A549 (cell line): ENCODE data around the gene TBC1D10A. TPM values are rescaled to one million over a fixed set of nuclear protein-coding genes. Genes with fewer than 3 reads are reported as not detected.

Source experiments
- ATAC-seq, 2 experiments: fragments of 200-7000 bp in 1 of 2; fragments of >200 bp in 1 of 2; cut with Nextera tagmentation in 1 of 2; cut with Tn5 transposase in 1 of 2; 3 replicates each; pipeline versions ENCODE4 v1.8.0 to v1.9.1; 2018 to 2020; ENCODE audit warnings: mild to moderate bottlenecking in 1 of 2, moderate library complexity in 1 of 2
- CTCF ChIA-PET: fragments of 300-600 bp; sonication (Branson Sonifier 250); formaldehyde crosslinking; extraction: SDS; loops from one replicate; lab custom pipeline; 2021; ENCODE audit warnings: antibody characterized with exemption, inconsistent platforms; lab: Yijun Ruan, JAX
- POLR2A ChIA-PET: fragments of 350-600 bp; formaldehyde crosslinking; extraction: SDS; loops from one replicate; lab custom pipeline; 2021; ENCODE audit warnings: antibody characterized with exemption, inconsistent platforms; lab: Yijun Ruan, JAX
- DNase-seq, 2 experiments: peaks; one replicate each; pipeline versions ENCODE4 v3.0.0 to v3.0.0-alpha.2; 2011 to 2016; ENCODE audit warnings: low read depth in 1 of 2, low spot score in 1 of 2
- FAIRE-seq: peaks from 2 replicates; lab custom pipeline; 2011; peaks lifted over from hg19 to GRCh38; lab: Jason Lieb, UNC
- H3K27ac ChIP-seq, 2 experiments: fragments of >200 bp; sonication (Bioruptor Twin); formaldehyde crosslinking; 3 replicates each; pipeline ENCODE4 v1.5.1; 2016 to 2017
- H3K4me1 ChIP-seq: fragments of >200 bp; sonication (Bioruptor Twin); formaldehyde crosslinking; 3 replicates; pipeline ENCODE4 v1.6.1; 2016
- H3K4me2 ChIP-seq: fragments of >200 bp; sonication (Bioruptor Twin); formaldehyde crosslinking; 3 replicates; pipeline ENCODE4 v1.6.1; 2016
- H3K4me3 ChIP-seq: fragments of >200 bp; sonication (Bioruptor Twin); formaldehyde crosslinking; 3 replicates; pipeline ENCODE4 v1.5.1; 2016
- H3K9me3 ChIP-seq: fragments of >200 bp; sonication (Bioruptor Twin); formaldehyde crosslinking; 3 replicates; pipeline ENCODE4 v1.6.1; 2016
- BHLHE40 ChIP-seq: IDR thresholded peaks from 2 replicates; pipeline ENCODE4 v1.6.1; 2012; ENCODE audit warnings: low read depth, low read length, inconsistent platforms
- CBX8 ChIP-seq: fragments of 200-600 bp; sonication (generic); IDR thresholded peaks from 2 replicates; pipeline ENCODE4 v1.6.1; 2016
- CHD4 ChIP-seq: fragments of 200-600 bp; sonication (generic); IDR thresholded peaks from 2 replicates; pipeline ENCODE4 v1.6.1; 2016; ENCODE audit warnings: antibody characterized with exemption, mild to moderate bottlenecking, borderline replicate concordance
- EHF ChIP-seq: fragments of 250-450 bp; sonication (Bioruptor Pico); IDR thresholded peaks from 2 replicates; pipeline ENCODE4 v1.5.0; 2020; ENCODE audit warnings: mild to moderate bottlenecking
- EP300 ChIP-seq, 2 experiments: fragments of >200 bp; sonication (Bioruptor Twin); formaldehyde crosslinking; IDR thresholded peaks; 2 replicates in 1 of 2; 3 replicates in 1 of 2; pipeline ENCODE4 v1.6.1; 2016 to 2017
- FOSL2 ChIP-seq, 2 experiments: fragments of 450-650 bp in 1 of 2; fragments of >200 bp in 1 of 2; sonication (Bioruptor Twin) in 1 of 2; formaldehyde crosslinking; IDR thresholded peaks; 2 replicates each; pipeline versions ENCODE4 v1.5.0 to v1.6.1; 2016 to 2020; ENCODE audit warnings: mild to moderate bottlenecking in 1 of 2, moderate library complexity in 1 of 2
- GATA3 ChIP-seq: IDR thresholded peaks from 2 replicates; pipeline ENCODE4 v1.6.1; 2012; ENCODE audit warnings: borderline replicate concordance
- HOXA7 ChIP-seq: fragments of 250-450 bp; sonication (Bioruptor Pico); IDR thresholded peaks from 2 replicates; pipeline ENCODE4 v1.5.0; 2020; ENCODE audit warnings: mild to moderate bottlenecking, moderate library complexity
- HOXB13 ChIP-seq: fragments of 250-450 bp; sonication (Bioruptor Pico); IDR thresholded peaks from 2 replicates; pipeline ENCODE4 v1.5.0; 2020; ENCODE audit warnings: low read depth, mild to moderate bottlenecking, moderate library complexity
- JUNB ChIP-seq: fragments of >200 bp; sonication (Bioruptor Twin); formaldehyde crosslinking; IDR thresholded peaks from 2 replicates; pipeline ENCODE4 v1.6.1; 2016
- KDM1A ChIP-seq: fragments of 200-600 bp; sonication (generic); IDR thresholded peaks from 2 replicates; pipeline ENCODE4 v1.6.1; 2016; ENCODE audit warnings: low read depth, mild to moderate bottlenecking
- KDM5A ChIP-seq: fragments of 200-600 bp; sonication (generic); IDR thresholded peaks from 2 replicates; pipeline ENCODE4 v1.6.1; 2016; ENCODE audit warnings: antibody characterized with exemption, mild to moderate bottlenecking
- MAFK ChIP-seq: fragments of 450-650 bp; IDR thresholded peaks from 2 replicates; pipeline ENCODE4 v1.6.1; 2014; ENCODE audit not compliant: partially characterized antibody
- MYC ChIP-seq: IDR thresholded peaks from 2 replicates; pipeline ENCODE4 v1.6.1; 2012; ENCODE audit warnings: mild to moderate bottlenecking, inconsistent platforms, low read length, improper control_type of control experiment, borderline replicate concordance
- PHF8 ChIP-seq: fragments of 200-600 bp; sonication (generic); IDR thresholded peaks from 2 replicates; pipeline ENCODE4 v1.6.1; 2016; ENCODE audit warnings: low read depth, mild to moderate bottlenecking, antibody characterized with exemption, moderate library complexity, borderline replicate concordance
- POLR2A ChIP-seq: IDR thresholded peaks from 2 replicates; pipeline ENCODE4 v1.6.1; 2012; ENCODE audit warnings: mild to moderate bottlenecking, low read length
- RAD21 ChIP-seq, 2 experiments: fragments of >200 bp in 1 of 2; sonication (Bioruptor Twin) in 1 of 2; formaldehyde crosslinking in 1 of 2; IDR thresholded peaks in 1 of 2; conservative IDR thresholded peaks in 1 of 2; 2 replicates in 1 of 2; 3 replicates in 1 of 2; pipeline ENCODE4 v1.6.1; 2012 to 2018; ENCODE audit warnings: inconsistent platforms in 1 of 2
- RARB ChIP-seq: fragments of 250-450 bp; sonication (Bioruptor Pico); IDR thresholded peaks from 2 replicates; pipeline ENCODE4 v1.8.0; 2021; ENCODE audit warnings: mild to moderate bottlenecking, moderate library complexity
- RFX5 ChIP-seq: fragments of 450-650 bp; IDR thresholded peaks from 2 replicates; pipeline ENCODE4 v1.7.1; 2014; ENCODE audit warnings: antibody characterized with exemption, mild to moderate bottlenecking, moderate library complexity
- SMC3 ChIP-seq: fragments of >200 bp; sonication (Bioruptor Twin); formaldehyde crosslinking; IDR thresholded peaks from 3 replicates; pipeline ENCODE4 v1.6.1; 2018; ENCODE audit warnings: inconsistent platforms
- TFCP2L1 ChIP-seq: fragments of 250-450 bp; sonication (Bioruptor Pico); IDR thresholded peaks from 2 replicates; pipeline ENCODE4 v1.5.0; 2021; ENCODE audit warnings: mild to moderate bottlenecking
- TP53 ChIP-seq: fragments of 250-450 bp; sonication (Bioruptor Pico); IDR thresholded peaks from 2 replicates; pipeline ENCODE4 v1.5.0; 2021; ENCODE audit warnings: mild to moderate bottlenecking, moderate library complexity
- ZNF302 ChIP-seq: fragments of 250-450 bp; sonication (Bioruptor Pico); IDR thresholded peaks from 2 replicates; pipeline ENCODE4 v1.9.0; 2021; ENCODE audit warnings: inconsistent platforms, mild to moderate bottlenecking, moderate library complexity
- WGBS: methylation state at CpG from one replicate; pipeline ENCODE4 v1.1.6; 2017; ENCODE audit errors: missing lambda C conversion rate; 5-methylcytosine and 5-hydroxymethylcytosine counted together
- polyA plus RNA-seq, 4 experiments: library from polyadenylated mRNA; depleted of rRNA in 3 of 4; stranded (reverse); fragments of >200 nt; fragmentation: RNase III in 1 of 4; extraction: RNeasy Plus Mini Kit Qiagen cat#74134 plus additional on column Dnase treatment in 1 of 4; gene quantifications; 2 replicates in 3 of 4; 3 replicates in 1 of 4; pipeline ENCODE4 v1.2.3, GENCODE V29; 2011 to 2017
- TF ChIP-seq, protein P1 (sequence below): fragments of 450-650 bp; IDR thresholded peaks from 2 replicates; pipeline ENCODE4 v1.6.1; 2014; ENCODE audit warnings: antibody characterized with exemption
- TF ChIP-seq, protein P2 (sequence below): IDR thresholded peaks from 2 replicates; pipeline ENCODE4 v1.6.1; 2012
- TF ChIP-seq, protein P3 (sequence below): fragments of 250-450 bp; sonication (Bioruptor Pico); IDR thresholded peaks from 2 replicates; pipeline ENCODE4 v1.5.0; 2020; ENCODE audit warnings: low read depth, mild to moderate bottlenecking, moderate library complexity

TBC1D10A gene
- polyA plus RNA-seq, 2 of the 4 experiments (the other 2 are of a cell fraction), result 5.8 to 6.8 TPM

DNA sequence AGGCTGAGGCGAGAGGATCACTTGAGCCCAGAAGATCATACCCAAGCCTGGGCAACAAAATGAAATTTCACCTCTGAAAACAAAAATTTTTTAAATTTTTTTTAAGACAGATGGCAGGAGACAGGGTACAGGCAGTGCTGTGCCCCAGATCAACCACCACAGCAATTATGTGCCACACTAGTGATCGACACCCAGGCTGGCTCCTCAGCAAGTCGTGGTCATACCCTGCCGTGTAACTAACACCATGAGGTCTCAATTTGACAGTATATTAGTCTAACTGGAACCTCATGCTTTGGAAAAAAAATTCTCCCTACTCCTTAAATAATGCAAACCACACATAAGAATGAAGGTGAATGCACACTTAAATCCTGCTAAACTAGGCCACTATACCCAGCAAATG, 21.7 kb upstream of the TBC1D10A start:
- no peaks in the 10 kb centered on the region for H3K9me3 ChIP-seq
- 91% methylated on average over 4 of the region's 4 CpGs for WGBS
- DNase-seq, result no peak
- no peak overlapping the region for H3K4me2 ChIP-seq
- CTCF ChIA-PET, result interaction anchor here (0.8 kb wide), 1 partner anchor 11 kb away, joined by 3 read pairs; no protein-coding TSS in a partner anchor
- no peak for TF ChIP-seq HOXB13 (CRISPR knock-in tag)
- no peak for TF ChIP-seq JUNB
- no peak for TF ChIP-seq BHLHE40
- no peak for TF ChIP-seq EHF (CRISPR knock-in tag)
- TF ChIP-seq, protein P1, sequence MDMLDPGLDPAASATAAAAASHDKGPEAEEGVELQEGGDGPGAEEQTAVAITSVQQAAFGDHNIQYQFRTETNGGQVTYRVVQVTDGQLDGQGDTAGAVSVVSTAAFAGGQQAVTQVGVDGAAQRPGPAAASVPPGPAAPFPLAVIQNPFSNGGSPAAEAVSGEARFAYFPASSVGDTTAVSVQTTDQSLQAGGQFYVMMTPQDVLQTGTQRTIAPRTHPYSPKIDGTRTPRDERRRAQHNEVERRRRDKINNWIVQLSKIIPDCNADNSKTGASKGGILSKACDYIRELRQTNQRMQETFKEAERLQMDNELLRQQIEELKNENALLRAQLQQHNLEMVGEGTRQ, result no peak
- no peak for TF ChIP-seq TFCP2L1
- TF ChIP-seq, all 56 proteins: peak for 0
- POLR2A ChIA-PET, result no interaction called here
- no peak overlapping the region for H3K4me3 ChIP-seq
- H3K4me1 ChIP-seq, result no peaks in the 10 kb centered on the region
- ATAC-seq (no peak), FAIRE-seq (no peak)
- H3K27ac ChIP-seq, result no peak overlapping the region

DNA sequence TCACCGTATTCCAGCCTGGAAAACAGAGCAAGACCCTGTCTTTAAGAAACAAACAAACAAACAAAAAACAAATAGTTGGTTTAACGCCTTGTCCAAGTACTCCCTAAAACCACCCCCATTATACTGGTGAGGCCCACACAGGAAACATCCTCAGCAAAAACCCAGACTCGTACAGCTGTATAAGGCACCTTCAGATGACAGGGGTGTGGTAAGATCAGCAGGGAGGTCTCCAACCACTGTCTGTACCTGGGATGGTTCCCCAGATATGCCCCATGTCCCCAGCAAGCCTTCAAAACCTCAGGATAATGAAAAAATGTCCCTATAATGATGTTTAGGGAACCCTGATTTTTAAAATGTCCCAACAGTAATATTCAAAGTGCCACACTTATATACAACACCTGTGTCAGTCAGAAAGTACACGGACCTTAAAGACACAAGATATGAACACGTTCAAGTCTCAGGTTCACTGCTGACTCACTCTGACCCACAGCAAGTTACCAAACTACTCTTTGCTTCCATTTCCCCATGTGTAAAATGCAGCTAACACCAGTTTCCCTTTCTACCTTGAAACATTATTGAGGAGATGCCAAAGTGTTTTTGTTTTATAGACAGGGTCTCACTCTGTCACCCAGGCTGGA, 20.6 kb upstream of the TBC1D10A start:
- H3K4me2 ChIP-seq, result no peak overlapping the region
- DNase-seq, result no peak
- no peaks in the 10 kb centered on the region for H3K4me1 ChIP-seq
- no peak for FAIRE-seq
- CTCF ChIA-PET, result interaction anchor here (0.6 to 1.6 kb wide), 5 partner anchors 10 to 255 kb away, joined by 3 to 5 read pairs (median 3); no protein-coding TSS in a partner anchor
- no peak for ATAC-seq
- 72% methylated on average over 5 of the region's 5 CpGs for WGBS
- no peak overlapping the region for H3K27ac ChIP-seq
- TF ChIP-seq MYC, result no peak
- TF ChIP-seq GATA3, result no peak
- no peak for TF ChIP-seq POLR2A
- TF ChIP-seq RAD21 (conservative IDR thresholded peaks at IDR 0.05 in 1 of 2, IDR thresholded peaks at IDR 0.05 in 1 of 2), result no peak
- no peak for TF ChIP-seq MAFK
- TF ChIP-seq, protein P2, sequence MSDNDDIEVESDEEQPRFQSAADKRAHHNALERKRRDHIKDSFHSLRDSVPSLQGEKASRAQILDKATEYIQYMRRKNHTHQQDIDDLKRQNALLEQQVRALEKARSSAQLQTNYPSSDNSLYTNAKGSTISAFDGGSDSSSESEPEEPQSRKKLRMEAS, result no peak
- TF ChIP-seq, protein P1, result no peak
- TF ChIP-seq CHD4, result no peak
- TF ChIP-seq CBX8, result no peak
- POLR2A ChIA-PET, result no interaction called here
- H3K9me3 ChIP-seq, result no peaks in the 10 kb centered on the region
- H3K4me3 ChIP-seq, result no peak overlapping the region

DNA sequence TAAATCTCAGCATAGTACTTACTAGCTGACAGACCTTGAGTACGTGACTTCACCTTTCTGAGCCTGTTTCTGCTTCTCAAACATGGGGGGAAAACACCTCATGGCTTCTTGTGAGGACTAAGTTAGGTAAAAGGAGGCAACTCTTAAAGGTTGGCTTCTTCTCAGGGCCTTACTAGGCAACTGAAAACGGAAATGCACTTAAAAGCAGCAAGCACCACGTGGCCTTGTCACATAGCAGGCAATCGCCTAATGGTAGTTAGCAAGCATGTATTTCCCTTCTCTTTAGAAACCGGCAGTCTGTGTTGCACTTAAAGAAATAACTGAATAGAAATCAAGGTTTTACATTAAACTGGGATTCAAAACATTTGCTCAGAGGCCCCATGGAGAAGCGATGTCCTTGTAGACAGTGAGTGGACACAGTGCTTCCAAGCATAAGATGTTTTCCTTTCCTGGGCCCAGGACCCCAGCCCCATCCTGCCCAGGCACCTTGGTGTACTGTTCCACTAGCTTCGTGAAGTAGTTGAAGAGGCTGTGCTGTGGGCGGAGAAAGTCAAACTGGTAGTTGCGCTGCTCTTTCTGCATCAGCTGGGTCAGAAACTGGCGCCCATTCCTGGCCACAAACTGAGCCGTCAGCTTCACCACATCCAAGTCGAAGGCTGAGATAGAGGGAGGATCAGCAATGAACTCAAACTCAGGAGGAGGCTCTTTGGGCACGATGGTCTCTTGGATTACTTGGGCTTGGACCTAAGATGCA, 17.9 kb upstream of the TBC1D10A start:
- H3K9me3 ChIP-seq, result no peaks in the 10 kb centered on the region
- POLR2A ChIA-PET, result interaction anchor here (1.2 kb wide), 1 partner anchor 12 kb away, joined by 3 read pairs; the partner anchor contains the start of genes CCDC157 and SF3A1
- H3K27ac ChIP-seq, result no peak overlapping the region
- WGBS, result 94% methylated on average over 13 of the region's 13 CpGs
- no peak for TF ChIP-seq RFX5
- TF ChIP-seq, all 56 proteins: peak for 0
- H3K4me3 ChIP-seq, result no peak overlapping the region
- DNase-seq, result no peak
- no peak for FAIRE-seq
- ATAC-seq, result no peak
- H3K4me1 ChIP-seq, result no peaks in the 10 kb centered on the region
- no peak overlapping the region for H3K4me2 ChIP-seq
- CTCF ChIA-PET, result interaction anchor here (0.6 to 1.5 kb wide), 4 partner anchors 10 to 57 kb away, joined by 4 to 6 read pairs (median 4); no protein-coding TSS in a partner anchor

DNA sequence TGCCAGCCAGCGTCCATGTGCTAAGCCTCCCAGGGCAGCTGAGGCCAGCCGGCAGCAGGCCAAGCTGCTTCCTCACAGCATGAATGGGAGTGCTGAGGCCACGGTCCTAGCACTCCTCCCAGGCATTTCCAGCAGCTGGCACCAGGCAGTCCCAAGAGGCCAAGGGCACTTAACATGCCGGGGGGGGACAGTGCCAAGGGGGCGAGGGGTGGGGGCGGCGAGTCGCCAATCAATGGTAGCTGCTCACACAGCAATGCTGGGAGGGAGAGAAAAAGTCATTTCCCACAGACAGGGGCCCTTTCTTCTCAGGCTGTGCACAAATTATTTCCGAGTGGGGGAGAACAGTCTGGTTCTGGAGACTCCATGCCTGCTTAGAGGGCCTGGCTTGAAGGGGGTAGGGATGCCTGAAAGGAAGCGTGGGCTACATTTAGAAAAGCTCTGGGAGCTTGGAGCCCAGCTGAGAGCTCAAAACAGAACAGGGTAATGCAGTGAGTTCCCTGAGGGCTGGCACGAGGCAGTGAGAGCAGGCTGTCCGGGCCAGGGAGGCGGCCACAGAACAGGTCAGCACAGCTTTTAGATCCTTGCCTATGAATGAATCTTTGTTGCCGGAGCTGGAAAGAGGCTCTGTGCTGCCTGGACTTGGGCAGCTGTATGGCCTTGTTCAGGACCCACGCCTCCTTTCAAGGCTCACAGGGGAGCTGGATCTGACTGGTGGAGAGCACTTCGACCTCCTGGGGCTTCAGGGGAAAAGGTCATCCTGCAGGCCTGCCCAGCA, 14.4 kb upstream of the TBC1D10A start:
- DNase-seq, result no peak
- H3K27ac ChIP-seq, result no peak overlapping the region
- FAIRE-seq, result no peak
- 94% methylated on average over 6 of the region's 16 CpGs for WGBS
- POLR2A ChIA-PET, result no interaction called here
- H3K4me2 ChIP-seq, result no peak overlapping the region
- no peaks in the 10 kb centered on the region for H3K4me1 ChIP-seq
- ATAC-seq, result no peak
- H3K4me3 ChIP-seq, result no peak overlapping the region
- CTCF ChIA-PET, result interaction anchor here (1.2 to 1.8 kb wide), 2 partner anchors 15 to 53 kb away, joined by 3 to 5 read pairs; no protein-coding TSS in a partner anchor
- no peaks in the 10 kb centered on the region for H3K9me3 ChIP-seq
- no peak for TF ChIP-seq EP300 (IDR thresholded peaks at IDR 0.05)
- no peak for TF ChIP-seq RFX5
- TF ChIP-seq TP53 (CRISPR knock-in tag), result no peak
- TF ChIP-seq HOXA7 (CRISPR knock-in tag), result no peak
- TF ChIP-seq SMC3, result no peak
- TF ChIP-seq ZNF302 (CRISPR knock-in tag), result no peak
- no peak for TF ChIP-seq KDM1A
- no peak for TF ChIP-seq KDM5A
- TF ChIP-seq, protein P3, sequence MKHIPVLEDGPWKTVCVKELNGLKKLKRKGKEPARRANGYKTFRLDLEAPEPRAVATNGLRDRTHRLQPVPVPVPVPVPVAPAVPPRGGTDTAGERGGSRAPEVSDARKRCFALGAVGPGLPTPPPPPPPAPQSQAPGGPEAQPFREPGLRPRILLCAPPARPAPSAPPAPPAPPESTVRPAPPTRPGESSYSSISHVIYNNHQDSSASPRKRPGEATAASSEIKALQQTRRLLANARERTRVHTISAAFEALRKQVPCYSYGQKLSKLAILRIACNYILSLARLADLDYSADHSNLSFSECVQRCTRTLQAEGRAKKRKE (CRISPR knock-in tag), result no peak
- TF ChIP-seq RARB (CRISPR knock-in tag), result no peak
- no peak for TF ChIP-seq JUNB
- TF ChIP-seq MAFK, result no peak
- TF ChIP-seq FOSL2 (IDR thresholded peaks at IDR 0.05), result no peak
- no peak for TF ChIP-seq FOSL2 (CRISPR knock-in tag; IDR thresholded peaks at IDR 0.05)
- no peak for TF ChIP-seq EHF (CRISPR knock-in tag)
- TF ChIP-seq PHF8, result no peak
- TF ChIP-seq BHLHE40, result no peak
